ENCODE data around the gene SARDH. TPM values are rescaled to one million over a fixed set of nuclear protein-coding genes. Genes with fewer than 3 reads are reported as not detected.

Gene SARDH
- polyA plus RNA-seq, 1 donor (not counting 4 experiments of a cell fraction or from before 2014, with no cell fraction given): 0.03 TPM

DNA sequence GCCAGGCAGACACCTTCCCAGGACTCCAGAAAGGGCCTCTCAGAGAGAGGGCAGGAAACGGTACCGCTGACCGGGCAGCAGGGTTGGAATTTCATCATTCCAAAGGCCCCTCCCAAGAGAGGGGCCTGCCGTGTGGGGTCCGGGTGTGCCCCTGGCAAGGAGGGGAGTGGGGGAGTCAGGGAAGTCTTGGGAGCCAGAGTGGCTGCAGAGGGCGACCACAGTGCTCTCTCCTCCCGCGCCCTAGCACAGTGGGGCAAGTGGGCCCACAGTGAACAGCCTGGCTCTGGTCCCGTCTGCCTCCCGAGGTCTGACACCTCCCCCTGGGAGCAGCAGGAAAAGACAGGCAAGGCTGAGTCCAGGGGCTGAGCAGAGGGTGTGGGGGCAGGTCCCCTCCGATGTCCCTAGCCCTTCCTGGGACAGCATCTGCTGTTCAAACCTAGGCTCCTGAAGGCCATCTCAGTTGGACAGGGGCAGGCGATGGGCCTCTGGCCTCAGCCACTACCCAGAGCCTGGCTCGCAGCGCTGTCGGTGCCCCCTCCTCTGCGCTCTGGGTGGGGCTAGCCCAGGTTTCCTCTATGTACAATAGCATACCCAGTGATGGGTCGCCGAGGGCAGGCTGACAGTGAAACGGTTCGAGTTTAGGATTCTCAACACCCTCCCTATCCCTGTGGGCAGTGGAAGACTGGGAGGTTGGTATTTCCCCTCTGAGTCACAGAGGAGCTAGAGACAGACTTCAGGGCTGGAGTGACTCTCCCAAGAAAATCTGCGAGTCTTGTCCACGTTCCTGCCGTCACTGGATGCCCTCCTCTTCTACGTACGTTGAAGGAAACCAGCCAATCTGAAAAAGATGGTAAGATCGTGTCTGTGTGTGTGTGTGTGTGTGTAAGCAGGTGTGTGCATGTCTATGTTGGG is 25.4 kb upstream of the SARDH start:
- Histone ChIP-seq H3K9ac (ENCODE audit: control insufficient read depth, extremely low read depth, insufficient read depth, low read length) (no peak overlapping the region), H3K36me3 (ENCODE audit: control insufficient read depth in 2 of 2, extremely low read depth in 1 of 2, insufficient read depth in 2 of 2, low read length in 2 of 2) (peaks cover 21 to 24% of the 10 kb centered on the region in 2 experiments), H3K9me1 (ENCODE audit: control insufficient read depth, extremely low read depth, insufficient read depth, low read length) (no peaks in the 10 kb centered on the region), H3K27ac (ENCODE audit: control insufficient read depth, insufficient read depth, low read length) (no peak overlapping the region), H3K27me3 (ENCODE audit: control insufficient read depth, extremely low read depth, insufficient read depth, low read length) (no peaks in the 10 kb centered on the region), H3K79me2 (ENCODE audit: control insufficient read depth, insufficient read depth, low read length) (no peaks in the 10 kb centered on the region), H3K4me2 (ENCODE audit: control insufficient read depth, extremely low read depth, insufficient read depth, low read depth, low read length) (no peak overlapping the region), H3K9me3 (ENCODE audit: control insufficient read depth, low read depth, low read length) (peaks cover 7% of the 10 kb centered on the region), H2AFZ (ENCODE audit: control insufficient read depth, low read length) (no peak overlapping the region), H3K4me3 (ENCODE audit: control insufficient read depth in 2 of 3, extremely low read depth in 1 of 3, insufficient read depth in 2 of 3, low read depth in 1 of 3, low read length in 3 of 3) (no peak overlapping the region), H4K20me1 (ENCODE audit: control insufficient read depth, extremely low read depth, insufficient read depth, low read length) (no peaks in the 10 kb centered on the region), H3K4me1 (ENCODE audit: control insufficient read depth, extremely low read depth, insufficient read depth, low read length) (no peaks in the 10 kb centered on the region)
- DNase-seq (ENCODE audit: low read depth, low spot score) (no peak), FAIRE-seq (no peak)
- dilution Hi-C loops (cut with MboI; ENCODE audit: extremely low pct_ligation_motif_present, low sequenced_read_pairs): no loop called here
- TF ChIP-seq, protein P1, sequence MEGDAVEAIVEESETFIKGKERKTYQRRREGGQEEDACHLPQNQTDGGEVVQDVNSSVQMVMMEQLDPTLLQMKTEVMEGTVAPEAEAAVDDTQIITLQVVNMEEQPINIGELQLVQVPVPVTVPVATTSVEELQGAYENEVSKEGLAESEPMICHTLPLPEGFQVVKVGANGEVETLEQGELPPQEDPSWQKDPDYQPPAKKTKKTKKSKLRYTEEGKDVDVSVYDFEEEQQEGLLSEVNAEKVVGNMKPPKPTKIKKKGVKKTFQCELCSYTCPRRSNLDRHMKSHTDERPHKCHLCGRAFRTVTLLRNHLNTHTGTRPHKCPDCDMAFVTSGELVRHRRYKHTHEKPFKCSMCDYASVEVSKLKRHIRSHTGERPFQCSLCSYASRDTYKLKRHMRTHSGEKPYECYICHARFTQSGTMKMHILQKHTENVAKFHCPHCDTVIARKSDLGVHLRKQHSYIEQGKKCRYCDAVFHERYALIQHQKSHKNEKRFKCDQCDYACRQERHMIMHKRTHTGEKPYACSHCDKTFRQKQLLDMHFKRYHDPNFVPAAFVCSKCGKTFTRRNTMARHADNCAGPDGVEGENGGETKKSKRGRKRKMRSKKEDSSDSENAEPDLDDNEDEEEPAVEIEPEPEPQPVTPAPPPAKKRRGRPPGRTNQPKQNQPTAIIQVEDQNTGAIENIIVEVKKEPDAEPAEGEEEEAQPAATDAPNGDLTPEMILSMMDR (optimal IDR thresholded peaks at IDR 0.05 in 1 of 3, IDR thresholded peaks at IDR 0.05 in 1 of 3, conservative IDR thresholded peaks at IDR 0.05 in 1 of 3; ENCODE audit: extremely low read depth in 1 of 3, insufficient read depth in 2 of 3, low read length in 3 of 3): no peak
- TF ChIP-seq EZH2 (IDR thresholded peaks at IDR 0.05; ENCODE audit: low read length): no peak

DNA sequence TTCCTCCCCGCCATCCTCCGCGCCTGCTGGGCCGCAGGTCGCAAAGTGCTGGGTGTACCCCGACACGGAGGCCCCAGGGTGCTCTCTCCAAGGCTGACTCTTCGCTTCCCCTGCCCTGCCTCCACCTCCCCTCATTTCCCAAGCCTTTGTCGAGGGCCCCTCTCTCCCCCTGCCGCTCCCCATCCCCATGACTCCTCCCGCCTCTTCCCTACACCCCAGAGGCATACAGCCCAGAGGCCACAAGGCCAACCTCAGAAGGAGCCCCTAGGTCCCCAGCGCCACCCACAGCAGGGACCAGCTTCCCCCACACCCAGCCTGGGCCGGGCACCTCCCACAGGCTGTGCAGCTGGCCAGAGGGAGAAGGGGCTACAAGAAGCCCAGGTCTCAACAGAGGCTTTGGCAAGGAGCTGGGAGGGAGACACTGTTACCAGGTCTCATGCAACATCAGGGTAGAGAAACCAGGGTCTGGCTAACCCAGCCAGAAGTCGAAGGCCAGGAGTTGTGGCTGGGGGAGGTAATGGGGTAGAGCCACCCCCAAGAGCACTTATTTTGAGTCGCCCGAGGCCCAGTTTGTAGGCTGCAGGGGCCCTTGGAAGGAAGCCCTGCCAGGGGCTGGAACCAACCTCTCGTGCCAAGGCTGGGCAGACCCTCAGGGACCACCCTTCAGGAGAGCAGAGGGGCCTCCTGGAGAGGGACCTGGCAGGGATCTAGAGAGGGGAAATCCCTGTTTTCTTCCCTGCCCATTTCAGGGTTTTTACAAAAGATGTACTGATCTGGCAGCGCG is 24.5 kb upstream of the SARDH start:
- no peaks in the 10 kb centered on the region for H4K20me1 ChIP-seq (ENCODE audit: control insufficient read depth, extremely low read depth, insufficient read depth, low read length)
- dilution Hi-C loops (cut with MboI; ENCODE audit: extremely low pct_ligation_motif_present, low sequenced_read_pairs): no loop called here
- peaks cover 15 to 16% of the 10 kb centered on the region in 2 experiments for H3K36me3 ChIP-seq (ENCODE audit: control insufficient read depth in 2 of 2, extremely low read depth in 1 of 2, insufficient read depth in 2 of 2, low read length in 2 of 2)
- peaks cover 3% of the 10 kb centered on the region for H3K9me3 ChIP-seq (ENCODE audit: control insufficient read depth, low read depth, low read length)
- no peak overlapping the region for H3K4me3 ChIP-seq (ENCODE audit: control insufficient read depth in 2 of 3, extremely low read depth in 1 of 3, insufficient read depth in 2 of 3, low read depth in 1 of 3, low read length in 3 of 3)
- no peaks in the 10 kb centered on the region for H3K79me2 ChIP-seq (ENCODE audit: control insufficient read depth, insufficient read depth, low read length)
- no peaks in the 10 kb centered on the region for H3K9me1 ChIP-seq (ENCODE audit: control insufficient read depth, extremely low read depth, insufficient read depth, low read length)
- FAIRE-seq: no peak
- H3K4me1 ChIP-seq (ENCODE audit: control insufficient read depth, extremely low read depth, insufficient read depth, low read length): no peaks in the 10 kb centered on the region
- TF ChIP-seq, protein P1 (optimal IDR thresholded peaks at IDR 0.05 in 1 of 3, IDR thresholded peaks at IDR 0.05 in 1 of 3, conservative IDR thresholded peaks at IDR 0.05 in 1 of 3; ENCODE audit: extremely low read depth in 1 of 3, insufficient read depth in 2 of 3, low read length in 3 of 3): no peak
- no peak for TF ChIP-seq EZH2 (IDR thresholded peaks at IDR 0.05; ENCODE audit: low read length)
- H3K9ac ChIP-seq (ENCODE audit: control insufficient read depth, extremely low read depth, insufficient read depth, low read length): no peak overlapping the region
- H2AFZ ChIP-seq (ENCODE audit: control insufficient read depth, low read length): no peak overlapping the region
- no peak overlapping the region for H3K4me2 ChIP-seq (ENCODE audit: control insufficient read depth, extremely low read depth, insufficient read depth, low read depth, low read length)
- H3K27me3 ChIP-seq (ENCODE audit: control insufficient read depth, extremely low read depth, insufficient read depth, low read length): no peaks in the 10 kb centered on the region
- DNase-seq (ENCODE audit: low read depth, low spot score): no peak
- H3K27ac ChIP-seq (ENCODE audit: control insufficient read depth, insufficient read depth, low read length): no peak overlapping the region

Measured in keratinocyte (primary cell).